ENCODE measurements around the gene XPC. TPM values are rescaled to one million over a fixed set of nuclear protein-coding genes. Genes with fewer than 3 reads are reported as not detected.

XPC gene
- total and polyA plus RNA-seq, 4 donors = 12.7 to 26.7 (median 14.2) TPM

GRCh38 chr3:14139771-14140170, 38.6 kb downstream of the XPC start:
- Histone ChIP-seq H3K9me3 (ENCODE audit: control insufficient read depth in 4 of 4, low read length in 3 of 4) (no peaks in the 10 kb centered on the region), H3K27ac (ENCODE audit: low read depth in 1 of 2, low read length in 2 of 2) (no peak overlapping the region), H3K36me3 (ENCODE audit: control insufficient read depth in 4 of 4, insufficient read depth in 3 of 4, low read depth in 1 of 4, low read length in 3 of 4) (peaks cover 0 to 15% (median 10%) of the 10 kb centered on the region in 4 donors), H3K4me1 (ENCODE audit: control insufficient read depth in 4 of 4, insufficient read depth in 4 of 4, low read length in 3 of 4) (peaks cover 21 to 85% (median 72%) of the 10 kb centered on the region in 4 donors), H3K9ac (ENCODE audit: low read depth in 1 of 2, low read length in 2 of 2) (no peak overlapping the region), H3K4me3 (ENCODE audit: low read depth in 1 of 3, low read length in 3 of 3) (no peak overlapping the region), H3K27me3 (ENCODE audit: control insufficient read depth in 4 of 4, insufficient read depth in 4 of 4, low read length in 3 of 4) (no peaks in the 10 kb centered on the region)
- 91% methylated on average over 5 of the region's 5 CpGs for WGBS
- DNase-seq (ENCODE audit: low spot score) = no peak
- TF ChIP-seq EGR1 (IDR thresholded peaks at IDR 0.05; ENCODE audit: low read depth in 2 of 2) (no peak), RAD21 (IDR thresholded peaks at IDR 0.05) (no peak), FOXA1 (IDR thresholded peaks at IDR 0.05) (no peak), REST (IDR thresholded peaks at IDR 0.05) (no peak), GABPA (IDR thresholded peaks at IDR 0.05 in 1 of 2, conservative IDR thresholded peaks at IDR 0.05 in 1 of 2) (no peak), RXRA (IDR thresholded peaks at IDR 0.05) (no peak), CTCF (IDR thresholded peaks at IDR 0.05; ENCODE audit: low read depth, low read length, missing input control) (no peak), SP1 (IDR thresholded peaks at IDR 0.05) (no peak), HNF4A (conservative IDR thresholded peaks at IDR 0.05) (no peak), FOXA2 (IDR thresholded peaks at IDR 0.05) (no peak), ATF3 (IDR thresholded peaks at IDR 0.05) (no peak), YY1 (IDR thresholded peaks at IDR 0.05) (no peak), ZBTB33 (IDR thresholded peaks at IDR 0.05) (no peak), JUND (IDR thresholded peaks at IDR 0.05) (no peak), NR2F2 (IDR thresholded peaks at IDR 0.05) (no peak), TAF1 (conservative IDR thresholded peaks at IDR 0.05) (no peak)
